Raji (cell line): ENCODE measurements around the gene TRABD.

Experiments
- POLR2A ChIP-seq: IDR thresholded peaks from 2 replicates; pipeline ENCODE4 v1.6.1; 2011; ENCODE audit warnings: low read depth, low read length, control low read depth; ENCODE audit not compliant: insufficient read depth

Gene TRABD

DNA sequence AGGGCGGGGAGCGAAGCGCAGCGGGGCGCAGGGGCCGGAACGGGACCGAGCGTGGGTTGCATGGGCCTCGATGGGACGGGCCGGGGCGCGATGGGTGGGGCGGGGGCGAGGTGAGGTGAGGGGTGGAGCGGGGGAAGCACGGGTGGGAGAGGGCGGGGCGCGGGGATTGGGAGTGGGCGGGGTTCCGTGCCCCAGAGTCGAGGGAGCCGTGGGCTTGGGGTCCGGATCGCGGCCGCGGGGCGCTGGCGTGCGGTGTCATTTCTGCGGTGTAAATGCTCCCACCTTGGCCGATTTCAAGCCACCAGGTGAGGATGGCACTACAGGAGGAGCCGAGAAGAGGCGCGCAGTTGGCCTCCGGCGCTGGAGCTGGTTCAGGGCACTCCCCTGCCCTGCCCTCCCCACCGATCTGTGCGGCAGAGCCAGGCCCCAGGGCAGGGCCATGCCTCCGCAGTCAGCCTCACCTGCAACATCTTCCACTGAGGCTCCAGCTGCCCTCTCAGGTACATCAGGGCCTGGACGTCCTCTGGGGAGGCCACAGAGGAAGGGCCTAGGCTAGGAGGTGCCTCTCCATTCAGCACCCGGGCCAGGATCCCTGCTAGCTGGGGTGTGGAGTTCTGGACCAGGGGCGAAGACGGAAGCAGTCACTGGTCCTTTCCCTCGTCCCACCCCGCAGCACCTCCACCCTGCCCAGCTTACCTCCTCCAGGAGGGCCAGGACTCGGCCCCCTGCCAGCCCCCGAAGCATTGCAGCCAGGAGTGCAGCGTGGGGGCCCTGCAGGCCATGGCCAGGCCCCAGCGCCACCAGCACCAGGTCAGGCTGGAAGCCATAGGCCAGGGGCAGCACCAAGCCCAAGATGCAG, 59.7 kb downstream of the TRABD start:
- no peak for TF ChIP-seq POLR2A

DNA sequence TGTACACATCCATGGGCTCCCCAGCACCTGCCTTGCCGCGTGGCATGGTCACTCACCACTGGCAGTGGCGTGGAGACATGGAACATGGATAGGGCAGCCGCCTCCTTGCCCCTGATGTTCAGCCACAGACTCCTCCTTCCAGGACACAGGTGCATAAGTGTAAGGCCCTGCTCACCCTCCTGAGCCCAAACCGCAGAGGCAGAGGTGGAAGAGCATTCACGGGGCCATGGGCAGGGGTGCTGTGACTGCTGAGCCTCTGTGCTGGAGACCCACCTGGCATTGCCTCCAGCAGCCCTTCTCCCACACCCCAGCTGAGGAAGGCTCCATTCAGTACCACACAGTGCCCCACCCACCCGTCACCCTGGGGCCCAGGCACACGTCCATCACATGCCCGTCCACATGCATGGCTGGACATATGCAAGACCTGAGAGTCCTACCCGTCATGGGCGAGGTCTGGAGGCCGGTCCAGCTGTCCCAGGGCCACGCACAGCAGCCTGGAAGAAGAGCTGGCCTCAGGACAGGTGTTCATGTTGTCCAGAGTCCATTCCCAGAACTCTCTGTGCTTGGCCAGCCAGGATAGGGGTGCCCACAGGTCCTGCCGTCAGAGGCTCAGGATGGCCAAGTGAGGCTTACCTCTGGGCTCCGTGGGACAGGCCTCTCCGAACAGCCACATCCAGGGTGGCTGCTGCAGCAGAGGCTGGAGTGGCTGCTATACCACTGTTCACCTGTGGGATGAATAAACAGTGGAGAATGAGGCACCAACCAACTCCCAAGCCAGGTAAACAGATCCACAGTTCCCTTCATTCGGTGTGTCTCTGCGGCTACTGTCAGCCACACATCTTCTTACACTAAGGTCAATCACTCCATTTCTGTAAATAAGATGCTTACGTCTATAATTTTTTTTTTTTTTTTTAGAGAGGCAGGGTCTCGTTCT, 60.8 kb downstream of the TRABD start:
- TF ChIP-seq POLR2A, result 0 out of 2 replicates have a peak, but pooled peaks have one; percentile 21

DNA sequence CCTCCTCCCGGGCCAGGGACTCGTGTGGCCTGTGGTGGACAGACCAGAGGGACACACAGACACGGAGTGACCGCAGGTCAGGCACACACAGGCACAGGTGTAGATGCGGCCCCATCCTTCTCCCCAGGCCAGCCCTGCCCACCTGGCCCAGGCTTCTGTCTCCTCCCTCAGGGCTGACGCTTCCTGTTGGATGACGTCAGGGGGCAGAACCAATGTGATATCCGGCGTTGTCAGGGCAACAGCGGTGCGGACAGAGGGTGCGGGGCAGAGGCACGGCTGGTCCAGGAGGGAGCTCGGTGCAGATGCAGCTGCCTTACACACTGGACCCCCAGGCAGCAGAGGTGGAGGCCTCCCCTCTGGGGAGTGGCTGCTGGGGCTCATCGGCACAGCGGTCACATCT, 62.0 kb downstream of the TRABD start:
- TF ChIP-seq POLR2A, result 0 out of 2 replicates have a peak, but pooled peaks have one; percentile 15

DNA sequence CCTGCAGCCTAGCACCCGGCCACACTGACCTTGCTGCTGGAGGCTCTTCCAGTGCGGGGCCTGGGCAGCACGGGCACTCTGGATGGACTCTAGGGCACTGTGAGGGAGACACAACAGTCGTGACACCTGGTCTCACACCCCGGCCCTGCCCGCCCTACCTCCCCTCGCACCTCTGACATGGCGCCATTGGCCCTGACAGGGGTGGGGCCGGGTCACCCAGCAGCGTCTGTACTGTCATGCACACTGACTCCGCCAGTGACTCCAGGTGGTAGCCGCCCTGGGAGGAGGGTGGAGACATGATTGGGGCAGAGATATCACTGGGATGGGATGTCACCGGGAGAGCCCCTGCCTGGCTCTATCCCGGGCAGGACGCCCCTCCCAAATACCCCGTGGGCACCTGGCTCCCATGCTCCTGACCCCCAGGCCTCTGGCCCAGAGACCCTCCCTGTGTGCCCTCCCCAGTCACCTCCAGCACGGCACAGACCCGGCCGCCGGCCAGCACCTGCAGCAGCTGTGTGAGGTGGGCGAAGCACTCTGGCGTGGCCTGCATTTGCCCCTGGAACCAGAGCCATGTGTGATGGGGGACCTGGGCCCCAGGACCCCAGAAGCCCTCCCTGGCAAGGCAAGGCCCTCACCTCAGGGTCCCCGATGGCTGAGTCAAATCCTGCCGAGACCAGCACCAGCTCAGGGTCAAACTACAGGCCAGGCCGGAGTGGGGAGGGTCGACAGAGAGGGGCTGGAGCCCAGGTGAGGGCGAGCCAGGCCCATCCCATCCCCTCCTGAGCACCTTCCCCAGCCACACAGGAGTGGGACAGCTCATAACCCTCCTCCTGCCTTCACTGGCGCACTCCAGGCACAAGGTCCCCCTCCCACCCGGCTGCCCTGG, 62.7 kb downstream of the TRABD start:
- no peak for TF ChIP-seq POLR2A
